Dendritic cell treated with granulocyte-macrophage colony-stimulating factor and Interleukin-4, amounts not matched to agents 40 ng/mL and 50 ng/mL, for 4 days (primary cell): ENCODE data around the gene CNBD2.
"Not testable (repeated sequence)": the region's sequence is repeated elsewhere in the genome, so short reads cannot be mapped to it uniquely, and the experiment has no call there.

Experiments used
- H3K27ac Mint-ChIP-seq: one replicate; pipeline ENCODE4 v1.8.0; 2022; ENCODE audit warnings: mild to moderate bottlenecking, mixed read lengths
- H3K27me3 Mint-ChIP-seq: one replicate; pipeline ENCODE4 v1.8.0; 2022; ENCODE audit warnings: mild to moderate bottlenecking, mixed read lengths
- H3K36me3 Mint-ChIP-seq: one replicate; pipeline ENCODE4 v1.8.0; 2022; ENCODE audit warnings: low read depth, mixed read lengths
- H3K4me1 Mint-ChIP-seq: one replicate; pipeline ENCODE4 v1.8.0; 2022; ENCODE audit warnings: low read depth, mixed read lengths
- H3K4me3 Mint-ChIP-seq: one replicate; pipeline ENCODE4 v1.8.0; 2022; ENCODE audit warnings: mild to moderate bottlenecking, moderate library complexity, mixed read lengths
- H3K9me3 Mint-ChIP-seq: one replicate; pipeline ENCODE4 v1.8.0; 2022; ENCODE audit warnings: mixed read lengths
- intact Hi-C: fragments of 100-400 bp; cut with micrococcal nuclease; formaldehyde crosslinking; loops from one replicate; pipeline ENCODE4 v1.15.0; 2022

CNBD2 gene

GRCh38 chr20:36065427-36065998 lies 97.1 kb downstream of the CNBD2 start:
- Mint-ChIP-seq H3K36me3 (no peaks in the 10 kb centered on the region), H3K9me3 (peaks cover 9% of the 10 kb centered on the region), H3K4me1 (peaks cover 11% of the 10 kb centered on the region), H3K4me3 (peak overlapping the region; percentile 77), H3K27ac (peak overlapping the region; percentile 85), H3K27me3 (peaks cover 10% of the 10 kb centered on the region)
- intact Hi-C loops = no loop called here

DNA sequence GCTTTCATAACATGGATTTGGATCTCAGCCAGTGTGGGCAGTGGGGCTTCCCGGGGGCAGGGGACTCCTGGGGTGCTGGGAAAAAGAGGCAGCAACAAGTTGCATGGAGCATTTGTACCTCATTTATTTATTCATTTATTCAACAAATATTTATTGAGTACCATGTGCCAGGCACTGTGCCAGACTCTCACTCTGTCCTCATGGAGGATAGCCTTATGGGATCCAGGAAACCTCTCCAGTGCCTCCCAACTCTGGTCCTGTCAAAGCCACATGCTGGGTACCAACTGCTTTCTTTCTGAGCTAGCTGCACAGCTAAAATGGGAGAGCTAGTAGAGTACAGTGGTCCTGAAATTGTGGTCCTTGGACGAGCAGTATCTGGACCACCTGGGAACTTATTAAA lies 98.4 kb downstream of the CNBD2 start:
- no peaks in the 10 kb centered on the region for H3K36me3 Mint-ChIP-seq
- intact Hi-C loops = no loop called here
- no peak overlapping the region for H3K27ac Mint-ChIP-seq
- peaks cover 15% of the 10 kb centered on the region for H3K4me1 Mint-ChIP-seq
- peaks cover 5% of the 10 kb centered on the region for H3K9me3 Mint-ChIP-seq
- H3K27me3 Mint-ChIP-seq = peaks cover 15% of the 10 kb centered on the region
- no peak overlapping the region for H3K4me3 Mint-ChIP-seq

GRCh38 chr20:36068526-36068925 lies 100.1 kb downstream of the CNBD2 start:
- H3K36me3 Mint-ChIP-seq, H3K9me3 Mint-ChIP-seq, intact Hi-C loops, H3K4me3 Mint-ChIP-seq, H3K27ac Mint-ChIP-seq: not testable (repeated sequence)
- Mint-ChIP-seq H3K27me3 (peaks cover 17% of the 10 kb centered on the region), H3K4me1 (peaks cover 21% of the 10 kb centered on the region)

DNA sequence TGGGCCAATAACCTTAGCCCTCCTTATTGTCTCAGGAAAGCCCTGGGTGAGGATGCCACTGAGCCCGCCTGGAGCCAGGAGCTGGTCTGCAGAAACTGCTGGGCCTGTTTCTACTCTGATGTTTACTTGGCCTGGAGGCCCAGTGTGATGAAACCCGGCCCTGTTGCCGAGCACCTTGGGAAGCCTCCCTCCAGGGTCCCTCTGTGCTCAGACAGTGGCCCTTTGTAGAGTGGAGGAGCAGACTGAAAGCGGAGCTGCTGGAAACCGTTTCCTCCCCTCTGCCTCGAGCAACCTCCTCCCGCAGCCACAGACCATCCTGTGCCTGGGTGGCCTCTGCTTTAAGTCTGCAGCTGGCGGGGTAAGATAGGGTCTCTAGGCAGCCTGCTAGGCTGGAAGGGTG lies 102.1 kb downstream of the CNBD2 start:
- no peak overlapping the region for H3K27ac Mint-ChIP-seq
- H3K27me3 Mint-ChIP-seq = peaks cover 17% of the 10 kb centered on the region
- no peaks in the 10 kb centered on the region for H3K36me3 Mint-ChIP-seq
- no peaks in the 10 kb centered on the region for H3K9me3 Mint-ChIP-seq
- H3K4me1 Mint-ChIP-seq = peaks cover 13% of the 10 kb centered on the region
- intact Hi-C loops = no loop called here
- no peak overlapping the region for H3K4me3 Mint-ChIP-seq

- peaks cover 10% of the 10 kb centered on the region for H3K4me1 Mint-ChIP-seq
- H3K9me3 Mint-ChIP-seq = no peaks in the 10 kb centered on the region
- no peaks in the 10 kb centered on the region for H3K36me3 Mint-ChIP-seq
- intact Hi-C loops = no loop called here
- no peak overlapping the region for H3K27ac Mint-ChIP-seq
- H3K4me3 Mint-ChIP-seq = no peak overlapping the region
- H3K27me3 Mint-ChIP-seq = peaks cover 20% of the 10 kb centered on the region
Observed at GRCh38 chr20:36071848-36072247, 103.5 kb downstream of the CNBD2 start.

GRCh38 chr20:36074983-36075382 lies 106.6 kb downstream of the CNBD2 start:
- intact Hi-C loops = no loop called here
- H3K27ac Mint-ChIP-seq = no peak overlapping the region
- H3K4me3 Mint-ChIP-seq = no peak overlapping the region
- peaks cover 33% of the 10 kb centered on the region for H3K27me3 Mint-ChIP-seq
- peaks cover 14% of the 10 kb centered on the region for H3K4me1 Mint-ChIP-seq
- H3K36me3 Mint-ChIP-seq = no peaks in the 10 kb centered on the region
- H3K9me3 Mint-ChIP-seq = no peaks in the 10 kb centered on the region

GRCh38 chr20:36077762-36078161 lies 109.4 kb downstream of the CNBD2 start:
- H3K9me3 Mint-ChIP-seq, intact Hi-C loops, H3K27ac Mint-ChIP-seq, H3K4me3 Mint-ChIP-seq, H3K4me1 Mint-ChIP-seq, H3K36me3 Mint-ChIP-seq: not testable (repeated sequence)
- H3K27me3 Mint-ChIP-seq = peaks cover 27% of the 10 kb centered on the region

GRCh38 chr20:36079486-36079885 lies 111.1 kb downstream of the CNBD2 start:
- H3K27me3 Mint-ChIP-seq = peaks cover 26% of the 10 kb centered on the region
- H3K27ac Mint-ChIP-seq = no peak overlapping the region
- H3K4me1 Mint-ChIP-seq = peaks cover 6% of the 10 kb centered on the region
- H3K9me3 Mint-ChIP-seq = no peaks in the 10 kb centered on the region
- no peaks in the 10 kb centered on the region for H3K36me3 Mint-ChIP-seq
- intact Hi-C loops = no loop called here
- no peak overlapping the region for H3K4me3 Mint-ChIP-seq

DNA sequence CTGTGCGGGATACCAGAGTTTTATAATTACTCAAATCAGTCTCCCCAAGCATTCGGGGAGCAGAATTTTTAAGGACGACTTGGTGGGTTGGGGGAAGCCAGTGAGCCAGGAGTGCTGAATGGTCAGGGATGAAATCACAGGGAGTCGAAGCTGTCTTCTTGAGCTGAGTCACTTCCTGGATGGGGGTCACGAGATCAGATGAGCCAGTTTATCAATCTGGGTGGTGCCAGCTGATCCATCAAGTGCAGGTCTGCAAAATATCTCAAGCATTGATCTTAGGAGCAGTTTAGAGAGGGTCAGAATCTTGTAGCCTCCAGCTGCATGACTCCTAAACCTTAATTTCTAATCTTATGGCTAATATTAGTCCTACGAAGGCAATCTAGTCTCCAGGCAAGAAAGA lies 111.6 kb downstream of the CNBD2 start:
- H3K9me3 Mint-ChIP-seq, H3K4me1 Mint-ChIP-seq, H3K4me3 Mint-ChIP-seq, H3K27ac Mint-ChIP-seq, intact Hi-C loops, H3K36me3 Mint-ChIP-seq: not testable (repeated sequence)
- H3K27me3 Mint-ChIP-seq = peaks cover 27% of the 10 kb centered on the region
